H1 (cell line): ENCODE data around the gene PEX3. TPM values are rescaled to one million over a fixed set of nuclear protein-coding genes. Genes with fewer than 3 reads are reported as not detected.

Experiments used
- ASH2L ChIP-seq: fragments of 200-600, 300-600 bp; sonication (generic); IDR thresholded peaks from one replicate; pipeline ENCODE4 v1.7.1; 2017; ENCODE audit warnings: low read length
- BACH1 ChIP-seq: IDR thresholded peaks from 2 replicates; pipeline ENCODE4 v1.6.1; 2012; ENCODE audit warnings: low read length, improper control_type of control experiment
- BRCA1 ChIP-seq: IDR thresholded peaks from 2 replicates; pipeline ENCODE4 v1.6.1; 2012; ENCODE audit warnings: low read depth, low read length, improper control_type of control experiment
- CBX5 ChIP-seq: fragments of 300-800, 300-1000 bp; sonication (generic); IDR thresholded peaks from 2 replicates; pipeline ENCODE4 v1.7.1; 2016; ENCODE audit warnings: antibody characterized with exemption, low read length, low read depth
- CBX8 ChIP-seq: fragments of 300-800, 300-1000 bp; sonication (generic); IDR thresholded peaks from 2 replicates; pipeline ENCODE4 v1.7.1; 2016; ENCODE audit warnings: low read depth, low read length, borderline replicate concordance
- CEBPB ChIP-seq: IDR thresholded peaks from 2 replicates; pipeline ENCODE4 v1.6.1; 2012; ENCODE audit warnings: low read depth, low read length
- CREB1 ChIP-seq: IDR thresholded peaks from 2 replicates; pipeline ENCODE4 v1.6.1; 2012; ENCODE audit warnings: inconsistent platforms
- CTBP2 ChIP-seq: IDR thresholded peaks from 2 replicates; pipeline ENCODE4 v1.7.0; 2011; ENCODE audit warnings: borderline replicate concordance, mild to moderate bottlenecking, moderate library complexity, mixed read lengths, low read length; ENCODE audit not compliant: insufficient read depth, insufficient read length
- EP300 ChIP-seq, 2 experiments: IDR thresholded peaks; 1 replicate in 1 of 2; 2 replicates in 1 of 2; pipeline ENCODE4 v1.6.1; 2011 to 2012; ENCODE audit warnings: low read depth in 2 of 2, low read length in 2 of 2, mild to moderate bottlenecking in 2 of 2, borderline replicate concordance in 1 of 2, inconsistent platforms in 1 of 2, moderate library complexity in 1 of 2
- EZH2 ChIP-seq: fragments of 200-600 bp; sonication (generic); IDR thresholded peaks from 2 replicates; pipeline ENCODE4 v1.7.1; 2012; ENCODE audit warnings: low read depth, mild to moderate bottlenecking, moderate library complexity, low read length, inconsistent platforms; ENCODE audit not compliant: severe bottlenecking
- FOSL1 ChIP-seq: IDR thresholded peaks from 2 replicates; pipeline ENCODE4 v1.6.1; 2011; ENCODE audit warnings: mild to moderate bottlenecking, low read depth, low read length, moderate library complexity; ENCODE audit not compliant: insufficient read depth
- GABPA ChIP-seq: IDR thresholded peaks from 2 replicates; pipeline ENCODE4 v1.6.1; 2011; ENCODE audit warnings: mild to moderate bottlenecking, low read length, moderate library complexity, borderline replicate concordance; ENCODE audit not compliant: insufficient read depth
- JUND ChIP-seq: IDR thresholded peaks from 2 replicates; pipeline ENCODE4 v1.6.1; 2011; ENCODE audit warnings: mild to moderate bottlenecking, improper control_type of control experiment, low read length
- KDM4A ChIP-seq: IDR thresholded peaks from one replicate; pipeline ENCODE4 v1.7.1; 2012; ENCODE audit warnings: low read depth, mild to moderate bottlenecking, moderate library complexity, low read length, inconsistent platforms; ENCODE audit not compliant: severe bottlenecking
- KDM5A ChIP-seq: fragments of 200-600 bp; IDR thresholded peaks from 2 replicates; pipeline ENCODE4 v1.7.1; 2012; ENCODE audit warnings: mild to moderate bottlenecking, low read length, inconsistent platforms, mixed read lengths
- NANOG ChIP-seq: IDR thresholded peaks from 2 replicates; pipeline ENCODE4 v1.6.1; 2011; ENCODE audit warnings: low read length, low read depth, mild to moderate bottlenecking, inconsistent platforms; ENCODE audit not compliant: insufficient read depth, poor library complexity, severe bottlenecking
- RBBP5 ChIP-seq: IDR thresholded peaks from 2 replicates; pipeline ENCODE4 v1.7.1; 2012; ENCODE audit warnings: low read depth, mild to moderate bottlenecking, inconsistent platforms, low read length, moderate library complexity, borderline replicate concordance
- SIX5 ChIP-seq: IDR thresholded peaks from 2 replicates; pipeline ENCODE4 v1.6.1; 2011; ENCODE audit warnings: mild to moderate bottlenecking, low read depth, low read length
- SP4 ChIP-seq: IDR thresholded peaks from 2 replicates; pipeline ENCODE4 v1.6.1; 2012; ENCODE audit warnings: low read length, inconsistent platforms
- TEAD4 ChIP-seq: IDR thresholded peaks from 2 replicates; pipeline ENCODE4 v1.6.1; 2012; ENCODE audit warnings: low read depth, low read length, inconsistent platforms, mixed read lengths
- YY1 ChIP-seq: IDR thresholded peaks from 2 replicates; pipeline ENCODE4 v1.6.1; 2011; ENCODE audit warnings: low read depth, mild to moderate bottlenecking, low read length
- polyA plus RNA-seq, 7 experiments: library from polyadenylated mRNA; depleted of rRNA in 3 of 7; stranded (reverse) in 5 of 7; unstranded in 2 of 7; fragments of >200 nt in 5 of 7; fragments of 200-250 nt in 2 of 7; gene quantifications; 1 replicate in 5 of 7; 2 replicates in 1 of 7; 4 replicates in 1 of 7; pipeline versions ENCODE4 v1.2.1 to v1.2.3, GENCODE V29; 2011 to 2013; ENCODE audit warnings: missing spikeins in 2 of 7, mixed read lengths in 2 of 7
- total RNA-seq: library from RNA; stranded (reverse); fragmentation: NEBNext Ultra II Directional; extraction: Animal tissue kit (Norgen Biotek cat#: 25700); gene quantifications from 2 replicates; pipeline ENCODE4 v1.2.1, GENCODE V29; 2021
- TF ChIP-seq, protein P1 (sequence below): IDR thresholded peaks from 2 replicates; pipeline ENCODE4 v1.6.1; 2012; ENCODE audit warnings: low read length, inconsistent platforms

Gene PEX3
- total and polyA plus RNA-seq, 2 of the 8 experiments (the other 6 are each of a cell fraction or from before 2014, with no cell fraction given) = 8.0 to 16.8 TPM

DNA sequence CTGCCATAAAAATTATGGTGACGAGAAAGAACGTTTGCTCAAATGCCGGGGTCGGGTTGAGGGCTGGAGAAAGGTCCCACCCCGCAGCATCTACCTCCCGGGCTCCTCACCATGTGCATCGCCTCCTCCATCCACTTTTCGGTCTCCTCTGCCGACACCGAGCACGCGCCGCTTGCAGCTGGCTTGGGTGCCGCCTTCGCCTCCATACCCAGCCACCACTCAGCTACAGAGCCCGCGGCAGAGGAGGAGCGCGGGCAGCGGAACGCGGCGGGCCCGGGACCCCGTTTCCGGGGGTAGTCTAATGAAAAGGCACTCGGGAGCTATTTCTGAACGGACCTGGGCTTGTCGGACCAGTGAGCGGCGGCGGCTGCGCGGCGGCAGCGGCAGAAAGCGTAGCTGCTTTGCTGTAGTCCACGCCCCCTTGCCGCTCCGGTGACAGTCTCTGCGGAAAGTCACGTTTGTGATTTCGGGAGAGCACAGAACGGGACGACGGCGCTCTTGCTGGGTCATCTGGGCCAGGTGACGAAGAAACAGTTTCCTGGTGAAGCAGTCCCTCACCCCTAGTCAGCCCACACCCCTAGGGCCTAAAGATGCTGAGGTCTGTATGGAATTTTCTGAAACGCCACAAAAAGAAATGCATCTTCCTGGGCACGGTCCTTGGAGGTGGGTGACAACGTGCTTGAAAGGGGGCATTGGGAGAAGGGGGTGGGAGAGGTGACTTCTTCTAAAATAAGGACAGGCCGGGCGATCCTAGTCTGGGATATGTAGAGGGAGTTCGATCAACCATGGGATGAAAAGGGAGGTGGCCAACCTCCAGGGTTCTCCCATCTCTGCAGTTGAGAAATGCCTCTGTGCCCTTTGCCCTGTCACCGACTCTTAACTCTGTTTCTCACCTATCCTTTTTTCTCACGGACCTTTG, at the start of gene PEX3, which contains the start of gene ADAT2 (continued):
- no peak for TF ChIP-seq CBX8
- peak; percentile 92 for TF ChIP-seq RBBP5
- TF ChIP-seq NANOG = peak; percentile 25
- peak; percentile 63 for TF ChIP-seq CTBP2
- TF ChIP-seq FOSL1 = no peak
- TF ChIP-seq TEAD4 = peak; percentile 67
- TF ChIP-seq BACH1 = no peak
- TF ChIP-seq KDM4A = peak; percentile 70
- TF ChIP-seq GABPA = peak; percentile 93
- TF ChIP-seq JUND = no peak; the same call in 1 of the 2 replicates
- TF ChIP-seq EZH2 = peak; percentile 24
- TF ChIP-seq CREB1 = peak; percentile 83
- TF ChIP-seq SIX5 = peak; percentile 34; the same call in 1 of the 2 replicates
- TF ChIP-seq BRCA1 = no peak
- no peak for TF ChIP-seq CEBPB
- no peak for TF ChIP-seq CBX5
- TF ChIP-seq, protein P1, sequence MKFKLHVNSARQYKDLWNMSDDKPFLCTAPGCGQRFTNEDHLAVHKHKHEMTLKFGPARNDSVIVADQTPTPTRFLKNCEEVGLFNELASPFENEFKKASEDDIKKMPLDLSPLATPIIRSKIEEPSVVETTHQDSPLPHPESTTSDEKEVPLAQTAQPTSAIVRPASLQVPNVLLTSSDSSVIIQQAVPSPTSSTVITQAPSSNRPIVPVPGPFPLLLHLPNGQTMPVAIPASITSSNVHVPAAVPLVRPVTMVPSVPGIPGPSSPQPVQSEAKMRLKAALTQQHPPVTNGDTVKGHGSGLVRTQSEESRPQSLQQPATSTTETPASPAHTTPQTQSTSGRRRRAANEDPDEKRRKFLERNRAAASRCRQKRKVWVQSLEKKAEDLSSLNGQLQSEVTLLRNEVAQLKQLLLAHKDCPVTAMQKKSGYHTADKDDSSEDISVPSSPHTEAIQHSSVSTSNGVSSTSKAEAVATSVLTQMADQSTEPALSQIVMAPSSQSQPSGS = 0 out of 2 replicates have a peak, but pooled peaks have one; percentile 59
- peak; percentile 91 for TF ChIP-seq KDM5A
- TF ChIP-seq YY1 = peak; percentile 83
- TF ChIP-seq ASH2L = peak; percentile 98
- TF ChIP-seq SP4 = peak; percentile 88; the same call in 1 of the 2 replicates
- TF ChIP-seq EP300 (IDR thresholded peaks at IDR 0.05; ENCODE audit: borderline replicate concordance in 1 of 2, low read depth in 2 of 2, low read length in 2 of 2) = peak in 1 of 2 experiments; percentile 97; a peak in 2 of 3 replicates
